ENCODE data around the gene PKNOX2. TPM values are rescaled to one million over a fixed set of nuclear protein-coding genes. Genes with fewer than 3 reads are reported as not detected.

The PKNOX2 gene
- total RNA-seq, 4 donors from 2014 or later, result 0.83 to 4.1 (median 2.5) TPM

- Histone ChIP-seq H3K4me1 (peaks cover 8 to 11% (median 10%) of the 10 kb centered on the region in 4 donors), H3K4me3 (no peak overlapping the region), H3K27ac (replicated peaks in 1 of 4) (peak overlapping the region in 2 of 4 donors; percentile 33 to 39), H3K36me3 (peaks cover 0 to 37% (median 16%) of the 10 kb centered on the region in 4 donors), H3K9me3 (no peaks in the 10 kb centered on the region), H3K27me3 (no peaks in the 10 kb centered on the region)
- no peak for TF ChIP-seq POLR2AphosphoS5 (IDR thresholded peaks at IDR 0.05)
- intact Hi-C loops (cut with DNase I), result no loop called here
- DNase-seq (ENCODE audit: extremely low spot score), result no peak
- 35% methylated on average over 12 of the region's 12 CpGs for WGBS
These were observed 293.3 kb downstream of the PKNOX2 start for GRCh38 chr11:125457814-125458343.

- TF ChIP-seq CTCF (IDR thresholded peaks at IDR 0.05), result no peak
- TF ChIP-seq POLR2AphosphoS5 (IDR thresholded peaks at IDR 0.05), result no peak
- TF ChIP-seq EP300 (IDR thresholded peaks at IDR 0.05), result no peak
- no peak for TF ChIP-seq POLR2A (IDR thresholded peaks at IDR 0.05; ENCODE audit: low read depth)
- Histone ChIP-seq H3K36me3 (peaks cover 0 to 25% (median 12%) of the 10 kb centered on the region in 4 donors), H3K9me3 (no peaks in the 10 kb centered on the region), H3K27ac (replicated peaks in 1 of 4) (no peak overlapping the region), H3K4me1 (peaks cover 8 to 17% (median 12%) of the 10 kb centered on the region in 4 donors), H3K27me3 (no peaks in the 10 kb centered on the region), H3K4me3 (no peak overlapping the region)
- DNase-seq (ENCODE audit: extremely low spot score), result no peak
- intact Hi-C loops (cut with DNase I), result no loop called here
- WGBS, result 93% methylated on average over 6 of the region's 6 CpGs
These were observed 295.7 kb downstream of the PKNOX2 start for GRCh38 chr11:125460275-125460674.

GRCh38 chr11:125463590-125464269 lies 299.2 kb downstream of the PKNOX2 start:
- TF ChIP-seq POLR2A (IDR thresholded peaks at IDR 0.05; ENCODE audit: low read depth) (no peak), EP300 (IDR thresholded peaks at IDR 0.05) (no peak), POLR2AphosphoS5 (IDR thresholded peaks at IDR 0.05) (no peak), CTCF (IDR thresholded peaks at IDR 0.05) (no peak)
- Histone ChIP-seq H3K27ac (replicated peaks in 1 of 4) (no peak overlapping the region), H3K4me3 (no peak overlapping the region), H3K4me1 (peaks cover 0 to 6% (median 3%) of the 10 kb centered on the region in 4 donors), H3K9me3 (no peaks in the 10 kb centered on the region), H3K27me3 (no peaks in the 10 kb centered on the region), H3K36me3 (peaks cover 0 to 18% (median 12%) of the 10 kb centered on the region in 4 donors)
- WGBS, result 84% methylated on average over 4 of the region's 5 CpGs
- DNase-seq (ENCODE audit: extremely low spot score), result no peak
- intact Hi-C loops (cut with DNase I), result no loop called here

- Histone ChIP-seq H3K27ac (replicated peaks in 1 of 4) (no peak overlapping the region), H3K4me1 (peaks cover 0 to 6% (median 3%) of the 10 kb centered on the region in 4 donors), H3K4me3 (no peak overlapping the region), H3K27me3 (no peaks in the 10 kb centered on the region), H3K9me3 (no peaks in the 10 kb centered on the region), H3K36me3 (peaks cover 0 to 18% (median 11%) of the 10 kb centered on the region in 4 donors)
- TF ChIP-seq CTCF (IDR thresholded peaks at IDR 0.05) (no peak), POLR2AphosphoS5 (IDR thresholded peaks at IDR 0.05) (no peak), EP300 (IDR thresholded peaks at IDR 0.05) (no peak), POLR2A (IDR thresholded peaks at IDR 0.05; ENCODE audit: low read depth) (no peak)
- intact Hi-C loops (cut with DNase I), result no loop called here
- WGBS, result 77% methylated on average over 4 of the region's 4 CpGs
- no peak for DNase-seq (ENCODE audit: extremely low spot score)
These were observed 299.7 kb downstream of the PKNOX2 start for GRCh38 chr11:125464270-125464662.

- no peaks in the 10 kb centered on the region for H3K9me3 ChIP-seq
- TF ChIP-seq POLR2A (IDR thresholded peaks at IDR 0.05; ENCODE audit: low read depth) (no peak), CTCF (IDR thresholded peaks at IDR 0.05) (no peak), EP300 (IDR thresholded peaks at IDR 0.05) (no peak), POLR2AphosphoS5 (IDR thresholded peaks at IDR 0.05) (no peak)
- no peak overlapping the region for H3K4me3 ChIP-seq
- intact Hi-C loops (cut with DNase I), result no loop called here
- DNase-seq (ENCODE audit: extremely low spot score), result no peak
- H3K27me3 ChIP-seq, result no peaks in the 10 kb centered on the region
- H3K36me3 ChIP-seq, result peaks cover 0 to 18% (median 7%) of the 10 kb centered on the region in 4 donors
- H3K27ac ChIP-seq (replicated peaks in 1 of 4), result no peak overlapping the region
- 97% methylated on average over 8 of the region's 8 CpGs for WGBS
- H3K4me1 ChIP-seq, result peaks cover 0 to 6% (median 3%) of the 10 kb centered on the region in 4 donors
These were observed 300.1 kb downstream of the PKNOX2 start for GRCh38 chr11:125464666-125465065.

Data from esophagus muscularis mucosa (tissue), 4 donors.